GM18505 (cell line): ENCODE results near the gene TEX12.

Experiments
- ATAC-seq: cut with Tn5 transposase; IDR thresholded peaks from one replicate; pipeline ENCODE4 v1.9.1; 2021; ENCODE audit not compliant: unreplicated experiment
- POLR2A ChIP-seq: IDR thresholded peaks from 4 replicates; pipeline ENCODE4 v1.6.1; 2011; ENCODE audit warnings: borderline replicate concordance; ENCODE audit not compliant: insufficient read depth, insufficient read length; ENCODE audit errors: extremely low read depth

The TEX12 gene

DNA sequence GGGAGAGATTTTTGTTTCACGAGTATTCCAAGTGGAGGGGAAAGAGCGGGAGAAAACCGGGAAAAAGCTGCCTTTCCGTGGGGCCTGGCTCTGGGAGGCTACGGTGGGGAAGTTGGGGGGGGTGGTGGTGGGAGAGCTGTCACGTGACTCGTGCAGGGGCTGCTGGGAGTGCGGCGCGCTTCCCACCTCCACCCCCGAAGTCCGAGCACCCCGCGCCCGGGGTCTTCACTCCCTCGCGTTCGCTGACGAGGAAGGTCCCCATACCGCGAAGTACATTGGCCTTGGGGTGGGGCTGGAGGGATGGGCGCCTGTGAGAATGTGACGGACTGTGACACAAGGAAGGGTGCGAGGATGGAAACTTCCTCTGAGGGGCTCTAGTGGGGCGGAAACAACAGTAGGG, at the start of gene TEX12:
Gene TEX12, plus strand, starts transcription at position 228 of the 400 bp plus-strand sequence. CDS start 1,897 bp downstream, outside the sequence.
- ATAC-seq = no peak

GRCh38 chr11:112118176-112118575, 49.0 kb upstream of the TEX12 start:
- no peak for ATAC-seq
- no peak for TF ChIP-seq POLR2A

More for the DNA sequence above, at the start of gene TEX12:
- no peak for TF ChIP-seq POLR2A

- no peak for ATAC-seq
Measured at GRCh38 chr11:112121981-112122615, 45.1 kb upstream of the TEX12 start.

DNA sequence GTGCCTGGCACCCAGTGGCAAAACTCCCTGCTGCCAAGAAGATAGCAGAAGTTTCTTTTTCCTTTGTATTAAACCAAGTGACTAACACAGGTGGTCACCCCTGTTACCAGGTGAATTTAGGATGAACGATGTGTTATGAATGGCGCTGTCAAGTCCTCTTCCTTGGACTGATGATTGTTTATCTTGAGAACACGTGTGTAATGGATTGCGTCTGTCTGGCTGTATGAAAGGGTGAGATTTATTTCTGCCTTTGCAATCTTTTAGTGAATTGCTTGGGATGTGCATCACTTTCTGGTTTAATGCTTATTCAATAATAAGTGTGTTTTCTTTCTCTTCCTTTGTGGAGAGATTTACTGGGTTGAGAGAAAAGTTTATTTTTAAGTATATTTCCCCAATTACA, 44.0 kb upstream of the TEX12 start:
- no peak for TF ChIP-seq POLR2A
- ATAC-seq = no peak

More at GRCh38 chr11:112121981-112122615, 45.1 kb upstream of the TEX12 start:
- no peak for TF ChIP-seq POLR2A

GRCh38 chr11:112127056-112127455, 40.1 kb upstream of the TEX12 start:
- TF ChIP-seq POLR2A = no peak
- no peak for ATAC-seq

DNA sequence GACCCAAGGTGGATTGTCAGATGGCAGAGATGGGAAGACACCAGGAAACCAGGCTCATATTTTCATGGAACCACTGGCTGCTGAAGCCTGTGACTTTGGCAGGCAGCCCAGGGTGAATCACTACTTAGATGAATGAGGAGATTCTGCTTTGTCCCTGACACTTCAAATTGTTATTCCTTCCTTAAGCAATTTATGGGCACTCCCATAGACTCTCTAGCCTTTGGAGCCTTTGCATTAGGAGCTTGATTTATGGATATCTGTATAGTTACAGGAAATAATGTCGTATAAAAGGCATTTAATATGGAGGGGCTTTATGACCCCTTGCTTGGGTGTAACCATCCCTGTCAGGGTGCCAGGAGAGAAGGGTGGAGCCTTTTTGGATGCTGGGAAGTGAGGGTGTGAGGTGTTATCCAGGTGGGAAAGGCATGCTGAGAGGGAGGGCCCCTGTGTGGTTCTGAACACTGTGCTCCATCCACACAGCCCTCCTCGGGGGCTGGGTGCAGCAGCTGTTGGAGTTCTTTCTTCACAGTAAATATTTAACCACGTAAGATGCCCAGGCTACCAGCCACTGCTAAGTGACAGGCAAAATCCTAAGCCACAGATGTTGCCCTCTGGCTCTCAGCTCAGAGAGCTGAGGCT, 38.6 kb upstream of the TEX12 start:
- no peak for TF ChIP-seq POLR2A
- ATAC-seq = no peak

DNA sequence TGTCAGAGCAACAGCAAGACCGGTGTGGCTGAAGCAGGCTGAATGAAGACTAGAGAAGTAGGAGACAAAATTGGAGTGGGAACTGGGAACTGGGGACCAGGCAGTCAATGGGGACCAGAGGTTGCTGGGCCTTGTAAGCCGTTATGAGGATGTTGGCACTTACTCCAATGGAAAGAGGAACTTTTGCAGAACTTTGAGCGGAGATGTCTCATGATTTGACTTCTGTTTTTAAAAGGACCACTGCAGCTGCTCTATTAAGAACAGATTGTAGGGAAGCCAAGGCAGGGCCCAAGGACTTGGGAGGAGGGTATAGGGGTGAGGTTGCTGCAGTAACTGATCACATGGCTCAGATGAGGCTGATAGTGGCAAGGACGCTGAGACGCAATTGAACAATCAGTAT, 37.5 kb upstream of the TEX12 start:
- TF ChIP-seq POLR2A = no peak
- ATAC-seq = no peak

DNA sequence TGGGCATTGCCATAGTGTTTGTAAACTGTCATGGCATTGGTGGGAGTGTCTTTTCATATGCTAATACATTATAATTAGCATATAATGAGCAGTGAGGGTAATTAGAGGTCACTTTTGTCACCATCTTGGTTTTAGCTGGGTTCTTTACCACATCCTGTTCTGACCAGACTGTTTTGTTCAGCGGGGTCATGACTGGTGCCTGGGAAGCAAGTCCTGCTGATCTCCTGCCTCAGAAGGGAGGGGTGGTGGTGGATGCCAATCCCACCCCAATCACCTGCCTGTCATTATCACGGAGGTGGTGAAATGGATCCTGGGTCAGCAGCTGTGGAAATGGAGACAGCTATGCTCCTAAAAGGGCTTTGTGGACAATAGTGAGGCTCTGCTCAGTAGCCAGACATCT, 34.4 kb upstream of the TEX12 start:
- no peak for ATAC-seq

DNA sequence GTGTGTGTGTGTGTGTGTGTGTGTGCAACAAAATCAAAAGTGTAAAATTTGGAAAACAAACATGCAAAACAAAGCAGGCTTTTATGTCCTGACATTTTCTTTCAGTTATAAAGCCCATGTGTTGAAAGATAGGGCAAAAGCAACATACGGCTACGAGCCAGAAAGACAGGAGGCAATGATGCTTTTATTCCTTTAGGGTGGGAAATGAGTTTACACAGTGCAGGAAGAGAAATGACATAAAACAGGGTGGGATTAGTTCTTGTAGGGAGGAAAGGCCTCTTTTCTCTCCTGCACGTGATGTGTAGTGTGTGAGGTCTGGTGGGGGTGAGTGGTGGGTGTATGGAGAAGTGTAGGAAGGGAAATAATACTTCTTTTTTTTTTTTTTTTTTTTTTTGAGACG, 32.7 kb upstream of the TEX12 start:
- no peak for TF ChIP-seq POLR2A
- ATAC-seq = no peak

More for the DNA sequence above, 34.4 kb upstream of the TEX12 start:
- no peak for TF ChIP-seq POLR2A

GRCh38 chr11:112143597-112143996, 23.6 kb upstream of the TEX12 start:
- ATAC-seq = no peak
- no peak for TF ChIP-seq POLR2A

DNA sequence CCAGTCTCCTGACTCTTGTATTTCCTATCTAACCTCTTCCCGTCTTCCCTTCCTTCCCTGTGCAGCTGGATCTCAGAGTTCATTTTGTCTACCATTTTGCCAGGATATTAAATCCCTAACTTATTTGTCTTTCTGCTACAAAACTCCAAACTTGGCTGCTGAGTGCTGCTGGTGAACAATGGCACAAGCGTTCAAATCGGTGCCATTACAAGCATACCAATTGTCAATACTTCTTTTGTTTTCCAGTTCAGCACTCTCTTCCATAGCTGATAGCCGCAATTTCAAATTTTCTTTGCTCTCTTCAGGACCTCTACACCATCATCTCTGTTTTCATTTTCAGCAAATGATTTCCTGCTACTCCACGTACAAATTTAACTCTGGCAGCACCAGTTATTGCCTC, 16.7 kb upstream of the TEX12 start:
- TF ChIP-seq POLR2A = no peak
- no peak for ATAC-seq

- no peak for TF ChIP-seq POLR2A
Measured at GRCh38 chr11:112156153-112156955, 10.8 kb upstream of the TEX12 start.

GRCh38 chr11:112156956-112157766, 10.0 kb upstream of the TEX12 start:
- no peak for ATAC-seq
- TF ChIP-seq POLR2A = no peak

More at GRCh38 chr11:112156153-112156955, 10.8 kb upstream of the TEX12 start:
- no peak for ATAC-seq

- ATAC-seq = no peak
- no peak for TF ChIP-seq POLR2A
Measured at GRCh38 chr11:112159098-112160065, 7.8 kb upstream of the TEX12 start.
